ENCODE results near the gene DNAH8. TPM values are rescaled to one million over a fixed set of nuclear protein-coding genes. Genes with fewer than 3 reads are reported as not detected.

DNAH8 gene
- total and polyA plus RNA-seq, 11 donors = 0.02 to 0.50 (median 0.02) TPM; not detected in 8

DNA sequence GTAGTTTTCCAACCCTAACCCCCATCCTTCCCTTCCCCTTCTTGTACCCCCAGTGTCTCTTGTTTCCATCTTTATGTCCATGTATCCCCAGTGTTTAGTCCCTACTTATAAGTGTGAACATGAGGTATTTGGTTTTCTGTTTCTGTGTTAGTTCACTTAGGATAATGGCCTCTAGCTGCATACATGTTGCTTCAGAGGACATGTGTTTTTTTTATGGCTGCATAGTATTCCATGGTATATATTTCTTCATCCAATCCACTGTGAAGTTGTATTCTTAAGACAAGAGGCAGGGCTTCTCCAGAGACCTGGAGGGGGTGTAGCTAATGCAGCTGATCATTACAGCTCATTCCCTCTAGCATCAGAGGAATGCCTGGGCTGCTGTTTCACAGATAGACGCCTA is 4.2 kb downstream of the DNAH8 start:
- Histone ChIP-seq H3K27ac (no peak overlapping the region), H3K4me1 (peaks cover 0 to 9% (median 5%) of the 10 kb centered on the region in 12 donors), H3K36me3 (no peaks in the 10 kb centered on the region), H3K27me3 (peaks cover 3 to 60% (median 13%) of the 10 kb centered on the region in 9 donors), H3K9me3 (peaks cover 0 to 5% (median 0%) of the 10 kb centered on the region in 12 donors), H3K4me3 (no peak overlapping the region)
- intact Hi-C loops (cut with DNase I) = no loop called here
- no peak for ATAC-seq
- WGBS, 4 donors = 82 to 96% (median 89%) methylated on average over 1 of the region's 1 CpG
- no peak for TF ChIP-seq POLR2A (IDR thresholded peaks at IDR 0.05)
- no peak for DNase-seq

- ATAC-seq (no peak), DNase-seq (no peak)
- Histone ChIP-seq H3K4me1 (peaks cover 0 to 3% (median under 1%) of the 10 kb centered on the region in 12 donors), H3K4me3 (no peak overlapping the region), H3K36me3 (no peaks in the 10 kb centered on the region), H3K27me3 (peaks cover 0 to 51% (median 4%) of the 10 kb centered on the region in 9 donors), H3K27ac (no peak overlapping the region), H3K9me3 (peaks cover 0 to 5% (median 0%) of the 10 kb centered on the region in 12 donors)
- TF ChIP-seq POLR2A (IDR thresholded peaks at IDR 0.05) = no peak
- no peak for TF ChIP-seq CTCF (IDR thresholded peaks at IDR 0.05)
- WGBS, 4 donors = 4 to 20% (median 8%) methylated on average over 2 of the region's 2 CpGs
- intact Hi-C loops (cut with DNase I) = no loop called here
Observed at GRCh38 chr6:38720295-38720694, 5.2 kb downstream of the DNAH8 start.

DNA sequence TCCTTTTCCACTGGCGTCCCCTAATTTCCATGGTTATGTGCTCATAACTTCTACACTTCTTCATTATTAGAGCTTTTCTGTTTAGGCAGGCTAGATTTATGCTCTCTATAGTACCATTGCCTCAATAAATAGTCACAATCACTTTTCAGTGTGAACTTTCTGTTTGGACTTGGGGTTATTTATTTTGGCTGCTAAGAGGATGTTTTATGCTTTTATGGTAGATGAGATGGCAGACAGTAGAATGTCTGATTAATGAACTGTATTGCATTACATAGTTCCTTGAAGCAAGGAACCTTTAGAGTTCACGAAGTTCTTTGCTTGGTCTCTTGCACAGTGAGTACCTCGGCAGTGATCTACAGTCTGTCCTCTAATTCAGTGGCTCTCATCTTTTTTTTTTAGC is 6.9 kb downstream of the DNAH8 start:
- Histone ChIP-seq H3K27me3 (peaks cover 0 to 35% (median 0%) of the 10 kb centered on the region in 9 donors), H3K4me3 (no peak overlapping the region), H3K27ac (no peak overlapping the region), H3K9me3 (peaks cover 0 to 5% (median 0%) of the 10 kb centered on the region in 12 donors), H3K36me3 (no peaks in the 10 kb centered on the region), H3K4me1 (no peaks in the 10 kb centered on the region)
- no peak for TF ChIP-seq CTCF (IDR thresholded peaks at IDR 0.05)
- no peak for TF ChIP-seq POLR2A (IDR thresholded peaks at IDR 0.05)
- 83 to 89% (median 86%) methylated on average over 3 of the region's 3 CpGs for WGBS, 4 donors
- DNase-seq (no peak), ATAC-seq (no peak)
- intact Hi-C loops (cut with DNase I) = no loop called here

DNA sequence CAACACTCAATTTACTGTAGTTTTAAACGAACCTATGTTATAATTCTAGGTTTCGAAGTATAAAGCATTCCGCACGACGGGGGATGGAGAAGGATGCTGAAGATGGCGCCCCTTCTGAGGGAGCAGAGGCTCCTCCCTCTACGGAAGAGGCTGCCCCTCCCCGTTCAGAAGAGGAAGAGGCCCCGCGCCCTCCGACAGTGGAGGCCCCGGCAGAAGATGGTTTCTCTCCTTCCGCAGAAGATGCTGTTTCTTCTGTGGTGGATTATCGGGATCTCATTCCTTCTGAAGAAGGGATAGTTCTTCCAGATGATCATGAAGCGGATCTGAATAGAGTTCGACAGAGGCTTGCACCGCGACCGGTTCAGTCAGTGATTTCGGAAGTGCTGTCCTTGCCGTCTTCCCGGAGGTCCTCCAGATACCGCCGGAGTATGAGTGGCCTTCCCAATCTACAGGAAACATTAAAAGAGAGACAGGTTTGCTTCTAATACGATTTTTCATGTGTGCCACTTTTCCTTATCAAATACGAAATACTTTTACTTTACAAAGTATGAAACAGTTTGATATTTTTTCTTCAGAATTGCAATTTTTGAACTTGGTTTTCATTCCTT is 7.7 kb downstream of the DNAH8 start:
- Histone ChIP-seq H3K4me3 (no peak overlapping the region), H3K9me3 (peaks cover 0 to 5% (median 0%) of the 10 kb centered on the region in 12 donors), H3K36me3 (no peaks in the 10 kb centered on the region), H3K27me3 (peaks cover 0 to 28% (median 0%) of the 10 kb centered on the region in 9 donors), H3K4me1 (no peaks in the 10 kb centered on the region), H3K27ac (no peak overlapping the region)
- 90 to 92% (median 91%) methylated on average over 26 of the region's 26 CpGs for WGBS, 4 donors
- intact Hi-C loops (cut with DNase I) = no loop called here
- no peak for TF ChIP-seq CTCF (IDR thresholded peaks at IDR 0.05)
- no peak for TF ChIP-seq POLR2A (IDR thresholded peaks at IDR 0.05)
- ATAC-seq = no peak
- DNase-seq = no peak

DNA sequence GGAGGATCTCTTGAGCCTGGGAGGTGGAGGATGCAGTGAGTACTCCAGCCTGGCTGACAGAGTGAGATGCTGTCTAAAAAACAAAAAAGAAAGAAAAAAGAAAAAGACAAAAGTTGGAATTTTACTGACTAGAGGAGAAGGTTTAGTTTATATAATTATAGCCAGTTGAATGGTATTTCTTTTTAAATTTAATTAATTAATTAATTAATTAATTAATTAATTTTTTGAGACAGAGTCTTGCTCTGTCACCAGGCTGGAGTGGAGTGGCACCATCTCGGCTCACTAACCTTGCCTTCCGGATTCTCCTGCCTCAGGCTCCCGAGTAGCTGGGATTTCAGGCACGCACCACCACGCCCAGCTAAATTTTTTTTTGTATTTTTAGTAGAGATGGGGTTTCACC is 8.7 kb downstream of the DNAH8 start:
- H3K27ac ChIP-seq = no peak overlapping the region
- no peak overlapping the region for H3K4me3 ChIP-seq
- 93 to 96% (median 94%) methylated on average over 5 of the region's 5 CpGs for WGBS, 4 donors
- H3K27me3 ChIP-seq = peaks cover 0 to 21% (median 0%) of the 10 kb centered on the region in 9 donors
- H3K36me3 ChIP-seq = no peaks in the 10 kb centered on the region
- TF ChIP-seq CTCF (IDR thresholded peaks at IDR 0.05) (no peak), POLR2A (IDR thresholded peaks at IDR 0.05) (no peak)
- DNase-seq = no peak
- H3K4me1 ChIP-seq = no peaks in the 10 kb centered on the region
- H3K9me3 ChIP-seq = peaks cover 0 to 5% (median 0%) of the 10 kb centered on the region in 12 donors
- no peak for ATAC-seq
- intact Hi-C loops (cut with DNase I) = no loop called here
